ENCODE measurements around the gene ADPRHL1.

- no peak for TF ChIP-seq CTCF (IDR thresholded peaks at IDR 0.05; ENCODE audit: low read length)
- no peak for TF ChIP-seq EZH2 (optimal IDR thresholded peaks at IDR 0.05; ENCODE audit: low read depth, low read length)
These were observed 87.7 kb downstream of the ADPRHL1 start for GRCh38 chr13:113365583-113365970.

Data from MM.1S (cell line).